ENCODE data around the gene CFAP65.

Gene CFAP65

GRCh38 chr2:219059725-219060682 lies 18.7 kb upstream of the CFAP65 start:
- no peak for DNase-seq (ENCODE audit: low read depth in 2 of 2)

- DNase-seq (ENCODE audit: low read depth in 2 of 2) = no peak
Measured at GRCh38 chr2:219059375-219059724, 18.0 kb upstream of the CFAP65 start.

GRCh38 chr2:219058541-219059374 lies 17.4 kb upstream of the CFAP65 start:
- DNase-seq (ENCODE audit: low read depth in 2 of 2) = no peak

- DNase-seq (ENCODE audit: low read depth in 2 of 2) = peak; percentile 50 to 53
Measured at GRCh38 chr2:219057709-219058540, 16.6 kb upstream of the CFAP65 start.

GRCh38 chr2:219056896-219057708 lies 15.8 kb upstream of the CFAP65 start:
- DNase-seq (ENCODE audit: low read depth in 2 of 2) = no peak

GRCh38 chr2:219056176-219056895 lies 15.0 kb upstream of the CFAP65 start:
- DNase-seq (ENCODE audit: low read depth in 2 of 2) = no peak

GRCh38 chr2:219054956-219055903 lies 13.9 kb upstream of the CFAP65 start:
- no peak for DNase-seq (ENCODE audit: low read depth in 2 of 2)

GRCh38 chr2:219049282-219049681 lies 8.0 kb upstream of the CFAP65 start:
- no peak for DNase-seq (ENCODE audit: low read depth in 2 of 2)

- DNase-seq (ENCODE audit: low read depth in 2 of 2) = no peak
Measured at GRCh38 chr2:219045937-219046550, 4.7 kb upstream of the CFAP65 start.

- DNase-seq (ENCODE audit: low read depth in 2 of 2) = no peak
Measured at GRCh38 chr2:219042750-219043149, 1.4 kb upstream of the CFAP65 start.

GRCh38 chr2:219042157-219042556 lies 841 bp upstream of the CFAP65 start:
- DNase-seq (ENCODE audit: low read depth in 2 of 2) = no peak

GRCh38 chr2:219038600-219038999 lies 2.7 kb downstream of the CFAP65 start:
- no peak for DNase-seq (ENCODE audit: low read depth in 2 of 2)

- DNase-seq (ENCODE audit: low read depth in 2 of 2) = no peak
Measured at GRCh38 chr2:219037783-219038499, 3.4 kb downstream of the CFAP65 start.

GRCh38 chr2:219035942-219036341 lies 5.4 kb downstream of the CFAP65 start:
- no peak for DNase-seq (ENCODE audit: low read depth in 2 of 2)

- DNase-seq (ENCODE audit: low read depth in 2 of 2) = no peak
Measured at GRCh38 chr2:219034823-219035222, 6.5 kb downstream of the CFAP65 start.

GRCh38 chr2:219032051-219032745 lies 9.1 kb downstream of the CFAP65 start:
- no peak for DNase-seq (ENCODE audit: low read depth in 2 of 2)

- DNase-seq (ENCODE audit: low read depth in 2 of 2) = no peak
Measured at GRCh38 chr2:219031005-219031738, 10.1 kb downstream of the CFAP65 start.
